Measurements from ENCODE around the gene PDZD7. TPM values are rescaled to one million over a fixed set of nuclear protein-coding genes. Genes with fewer than 3 reads are reported as not detected.
A peak's percentile ranks its signal among the peaks of the same experiment; 100 is the strongest.

PDZD7 gene
- total RNA-seq, 1 donor from 2014 or later: 1.6 TPM

DNA sequence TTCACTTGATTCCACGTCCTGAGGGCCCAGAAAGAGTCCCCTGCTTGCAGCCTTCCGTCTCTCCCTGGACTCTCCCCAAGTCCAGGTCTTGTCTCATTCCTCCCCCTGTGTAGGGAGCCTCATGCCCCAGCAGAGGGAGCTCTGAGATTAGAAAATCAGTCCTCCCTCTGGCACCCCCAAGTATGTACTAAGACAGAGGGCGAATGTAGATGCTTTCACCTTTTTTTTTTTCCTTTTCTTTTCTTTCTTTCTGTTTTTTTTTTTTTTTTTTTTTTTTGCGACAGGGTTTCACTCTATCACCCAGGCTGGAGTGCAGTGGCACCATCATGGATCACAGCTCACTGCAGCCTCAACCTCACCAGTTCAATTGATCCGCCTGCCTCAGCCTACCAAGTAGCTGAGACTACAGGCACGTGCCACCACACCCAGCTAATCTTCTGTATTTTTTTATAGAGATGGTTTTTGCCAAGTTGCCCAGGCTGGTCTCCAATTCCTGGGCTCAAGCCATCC lies 10.4 kb upstream of the PDZD7 start:
- DNase-seq (no peak), ATAC-seq (peak; percentile 77)
- TF ChIP-seq CTCF (IDR thresholded peaks at IDR 0.05): peak; percentile 86
- intact Hi-C loops (cut with DNase I): no loop called here
- no peak overlapping the region for H3K27ac ChIP-seq
- peaks cover 20% of the 10 kb centered on the region for H3K4me1 ChIP-seq
- no peak overlapping the region for H3K4me3 ChIP-seq
- no peaks in the 10 kb centered on the region for H3K27me3 ChIP-seq
- peaks cover 38% of the 10 kb centered on the region for H3K36me3 ChIP-seq
- no peaks in the 10 kb centered on the region for H3K9me3 ChIP-seq

DNA sequence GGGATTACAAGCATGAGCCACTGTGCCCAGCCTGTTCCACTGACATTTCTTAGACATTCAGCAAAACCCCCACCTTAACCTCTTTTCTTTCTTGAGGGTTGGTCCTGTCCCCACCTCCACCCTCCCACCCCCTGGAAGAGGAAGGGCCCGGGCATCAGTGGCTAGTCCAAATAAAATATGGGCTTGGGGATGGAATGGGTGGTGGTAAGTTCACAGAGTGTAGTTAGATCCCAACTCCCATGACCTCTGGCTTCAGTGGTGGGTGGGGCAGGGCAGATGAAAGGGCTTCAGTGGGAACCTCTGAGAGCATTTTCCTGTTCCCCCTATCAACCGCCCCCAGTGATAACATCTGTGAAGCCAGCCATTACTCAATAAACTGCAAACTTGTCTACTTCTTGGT lies 9.9 kb upstream of the PDZD7 start:
- intact Hi-C loops (cut with DNase I): no loop called here
- H3K27ac ChIP-seq: no peak overlapping the region
- no peak for ATAC-seq
- H3K27me3 ChIP-seq: no peaks in the 10 kb centered on the region
- H3K4me3 ChIP-seq: no peak overlapping the region
- no peak for TF ChIP-seq CTCF (IDR thresholded peaks at IDR 0.05)
- DNase-seq: no peak
- H3K4me1 ChIP-seq: peaks cover 20% of the 10 kb centered on the region
- peaks cover 43% of the 10 kb centered on the region for H3K36me3 ChIP-seq
- H3K9me3 ChIP-seq: no peaks in the 10 kb centered on the region

- Histone ChIP-seq H3K27me3 (no peaks in the 10 kb centered on the region), H3K9me3 (no peaks in the 10 kb centered on the region), H3K4me1 (peaks cover 20% of the 10 kb centered on the region), H3K4me3 (no peak overlapping the region), H3K36me3 (peaks cover 51% of the 10 kb centered on the region), H3K27ac (no peak overlapping the region)
- intact Hi-C loops (cut with DNase I): no loop called here
- no peak for TF ChIP-seq CTCF (IDR thresholded peaks at IDR 0.05)
- ATAC-seq: no peak
- DNase-seq: no peak
These were observed 9.1 kb upstream of the PDZD7 start for GRCh38 chr10:101040061-101040460.

DNA sequence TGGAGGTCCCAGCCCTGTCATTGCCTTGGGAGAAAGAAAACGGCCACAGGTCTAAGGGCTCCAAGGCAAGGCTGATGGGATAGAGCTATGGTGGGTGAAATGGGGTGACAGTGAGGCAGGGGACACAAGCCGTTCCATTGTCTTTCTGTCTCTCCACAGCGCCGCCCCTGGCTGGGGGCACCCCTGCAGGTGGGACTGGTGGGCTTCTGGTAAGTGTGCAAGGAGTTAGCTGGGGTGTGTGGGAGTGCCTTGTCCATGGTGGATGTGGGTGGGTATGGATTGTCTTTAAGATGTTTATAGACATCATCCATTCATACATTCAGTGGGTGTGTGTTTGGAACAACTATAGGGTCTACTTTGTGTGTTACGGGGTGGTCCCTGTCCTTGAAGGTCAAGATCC lies 7.6 kb upstream of the PDZD7 start:
- TF ChIP-seq CTCF (IDR thresholded peaks at IDR 0.05): no peak
- intact Hi-C loops (cut with DNase I): no loop called here
- no peak overlapping the region for H3K4me3 ChIP-seq
- DNase-seq (no peak), ATAC-seq (no peak)
- H3K27me3 ChIP-seq: no peaks in the 10 kb centered on the region
- H3K4me1 ChIP-seq: peaks cover 17% of the 10 kb centered on the region
- H3K36me3 ChIP-seq: peaks cover 57% of the 10 kb centered on the region
- H3K9me3 ChIP-seq: no peaks in the 10 kb centered on the region
- H3K27ac ChIP-seq: no peak overlapping the region

- TF ChIP-seq CTCF (IDR thresholded peaks at IDR 0.05): no peak
- no peak for DNase-seq
- peaks cover 13% of the 10 kb centered on the region for H3K4me1 ChIP-seq
These were observed 5.8 kb upstream of the PDZD7 start for GRCh38 chr10:101036726-101037125.

More at GRCh38 chr10:101036726-101037125, 5.8 kb upstream of the PDZD7 start:
- Histone ChIP-seq H3K9me3 (no peaks in the 10 kb centered on the region), H3K36me3 (peaks cover 57% of the 10 kb centered on the region), H3K27ac (no peak overlapping the region), H3K4me3 (no peak overlapping the region), H3K27me3 (no peaks in the 10 kb centered on the region)
- intact Hi-C loops (cut with DNase I): no loop called here
- ATAC-seq: no peak
